ENCODE data around the gene HECTD1.
"Not testable (repeated sequence)": the region's sequence is repeated elsewhere in the genome, so short reads cannot be mapped to it uniquely, and the experiment has no call there.

Gene HECTD1

GRCh38 chr14:31080056-31080455, 127.5 kb downstream of the HECTD1 start:
- peak overlapping the region; percentile 58 for H3K27ac ChIP-seq
- ChIA-PET CTCF (no interaction called here), POLR2A (ENCODE audit: low non-redundant PET) (no interaction called here)
- peak; percentile 30 for DNase-seq (ENCODE audit: low spot score)
- no peak for TF ChIP-seq CTCF (conservative IDR thresholded peaks at IDR 0.05; ENCODE audit: low read depth)

- ChIA-PET CTCF (no interaction called here), POLR2A (ENCODE audit: low non-redundant PET) (no interaction called here)
- TF ChIP-seq CTCF (conservative IDR thresholded peaks at IDR 0.05; ENCODE audit: low read depth): no peak
- DNase-seq (ENCODE audit: low spot score): no peak
- H3K27ac ChIP-seq: no peak overlapping the region
Observed at GRCh38 chr14:31078766-31079165, 128.8 kb downstream of the HECTD1 start.

DNA sequence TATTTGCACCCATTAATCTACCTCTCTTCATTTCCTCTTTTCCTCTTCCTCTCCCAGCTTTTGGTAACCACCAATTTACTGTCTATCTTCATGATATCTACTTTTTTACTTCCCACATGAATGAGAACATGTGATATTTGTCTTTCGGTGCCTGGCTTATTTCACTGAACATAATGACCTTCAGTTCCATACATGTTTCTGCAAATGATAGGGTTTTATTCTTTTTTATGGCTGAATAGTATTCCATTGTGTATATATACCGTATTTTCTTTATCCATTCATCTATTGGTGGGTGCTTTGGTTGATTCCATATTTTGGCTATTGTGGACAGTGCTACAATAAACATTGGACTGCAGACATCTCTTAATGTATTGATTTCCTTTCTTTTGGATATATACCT, 132.4 kb downstream of the HECTD1 start:
- ChIA-PET CTCF (no interaction called here), POLR2A (ENCODE audit: low non-redundant PET) (no interaction called here)
- TF ChIP-seq CTCF (conservative IDR thresholded peaks at IDR 0.05; ENCODE audit: low read depth): no peak
- no peak overlapping the region for H3K27ac ChIP-seq
- DNase-seq (ENCODE audit: low spot score): no peak

DNA sequence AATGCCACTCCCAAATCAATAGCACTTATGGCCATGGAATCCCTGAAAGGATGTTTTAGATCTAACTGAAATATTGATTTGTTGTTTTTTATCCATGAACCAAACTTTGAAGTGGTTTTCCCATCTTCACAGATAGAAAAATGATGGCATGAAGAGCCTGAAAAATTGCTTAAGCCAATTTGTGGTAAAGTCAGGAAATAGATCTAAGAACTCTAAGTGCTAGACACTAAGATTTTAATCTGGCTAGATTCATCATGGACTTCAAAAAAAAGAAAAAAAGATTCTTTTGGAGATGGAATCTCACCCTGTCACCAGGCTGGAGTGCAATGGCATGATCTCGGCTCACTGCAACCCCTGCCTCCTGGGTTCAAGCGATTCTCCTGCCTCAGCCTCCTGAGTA, 136.4 kb downstream of the HECTD1 start:
- no peak overlapping the region for H3K27ac ChIP-seq
- no peak for DNase-seq (ENCODE audit: low spot score)
- ChIA-PET POLR2A (ENCODE audit: low non-redundant PET) (no interaction called here), CTCF (no interaction called here)
- no peak for TF ChIP-seq CTCF (conservative IDR thresholded peaks at IDR 0.05; ENCODE audit: low read depth)

DNA sequence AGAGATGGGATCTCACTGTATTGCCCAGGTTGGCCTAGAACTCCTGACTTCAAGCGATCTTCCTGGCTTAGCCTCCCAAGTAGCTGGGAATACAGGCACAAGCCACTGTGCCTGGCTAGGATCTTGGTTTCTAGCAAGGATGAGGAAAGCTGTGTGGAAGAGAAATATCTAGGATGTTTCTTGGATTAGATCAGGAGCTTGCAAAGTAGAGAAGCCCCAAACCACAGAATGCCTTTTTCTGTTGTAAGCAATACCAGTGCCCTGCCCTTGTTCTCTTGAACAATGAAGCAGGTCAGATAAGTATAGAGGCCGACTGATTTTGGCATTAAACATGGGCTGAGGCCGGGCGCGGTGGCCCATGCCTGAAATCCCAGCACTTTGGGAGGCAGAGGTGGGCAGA, 137.2 kb downstream of the HECTD1 start:
- POLR2A ChIA-PET (ENCODE audit: low non-redundant PET): no interaction called here
- DNase-seq (ENCODE audit: low spot score): no peak
- CTCF ChIA-PET: interaction anchor here (0.6 kb wide), 1 partner anchor 60 kb away, joined by 4 read pairs; no protein-coding TSS in a partner anchor
- TF ChIP-seq CTCF (conservative IDR thresholded peaks at IDR 0.05; ENCODE audit: low read depth): no peak
- no peak overlapping the region for H3K27ac ChIP-seq

- no peak for TF ChIP-seq CTCF (conservative IDR thresholded peaks at IDR 0.05; ENCODE audit: low read depth)
- POLR2A ChIA-PET (ENCODE audit: low non-redundant PET): no interaction called here
- CTCF ChIA-PET: no interaction called here
- H3K27ac ChIP-seq: no peak overlapping the region
- no peak for DNase-seq (ENCODE audit: low spot score)
Observed at GRCh38 chr14:31069343-31069742, 138.2 kb downstream of the HECTD1 start.

- TF ChIP-seq CTCF (conservative IDR thresholded peaks at IDR 0.05; ENCODE audit: low read depth): no peak
- ChIA-PET CTCF (no interaction called here), POLR2A (ENCODE audit: low non-redundant PET) (no interaction called here)
- H3K27ac ChIP-seq: no peak overlapping the region
- DNase-seq (ENCODE audit: low spot score): no peak
Observed at GRCh38 chr14:31068235-31068634, 139.4 kb downstream of the HECTD1 start.

DNA sequence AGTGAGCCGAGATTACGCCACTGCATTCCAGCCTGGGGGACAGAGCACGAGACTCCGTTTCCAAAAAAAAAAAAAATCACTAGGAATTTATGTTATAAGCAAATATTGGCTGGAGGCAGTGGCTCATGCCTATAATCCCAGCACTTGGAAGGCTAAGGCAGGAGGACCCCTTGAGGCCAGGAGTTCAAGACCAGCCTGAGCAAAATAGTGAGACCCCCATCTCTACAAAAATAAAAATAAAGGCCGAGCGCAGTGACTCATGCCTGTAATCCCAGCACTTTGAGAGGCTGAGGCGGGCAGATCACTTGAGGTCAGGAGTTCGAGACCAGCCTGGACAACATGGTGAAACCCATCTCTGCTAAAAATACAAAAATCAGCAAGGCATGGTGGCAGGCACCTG, 144.7 kb downstream of the HECTD1 start:
- POLR2A ChIA-PET (ENCODE audit: low non-redundant PET); DNase-seq (ENCODE audit: low spot score); H3K27ac ChIP-seq: not testable (repeated sequence)
- CTCF ChIA-PET: interaction anchor here (0.6 kb wide), 1 partner anchor 55 kb away, joined by 4 read pairs; no protein-coding TSS in a partner anchor
